ENCODE data around the gene FRMD1.

FRMD1 gene

GRCh38 chr6:168110437-168110836 is 31.4 kb upstream of the FRMD1 start:
- no peak for DNase-seq

DNA sequence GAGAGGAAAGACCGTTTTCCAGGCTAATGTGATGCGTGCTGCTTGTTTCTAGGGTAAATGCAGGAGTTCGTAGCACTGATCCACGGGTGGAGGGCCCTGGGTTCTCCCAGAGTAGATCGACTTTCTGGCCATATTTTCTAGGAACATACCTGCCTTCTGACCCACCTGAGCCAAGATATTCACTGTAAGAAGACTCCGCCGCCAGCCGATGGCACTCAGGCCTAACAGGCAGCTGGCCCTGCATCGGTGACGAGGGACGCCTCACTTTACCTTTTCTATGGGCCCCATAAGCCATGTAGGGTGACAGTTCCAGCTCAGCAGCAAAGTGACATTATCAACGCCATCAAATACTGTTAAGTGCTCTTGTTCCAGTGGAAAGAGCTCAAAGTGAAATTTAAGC is 30.2 kb upstream of the FRMD1 start:
- DNase-seq: no peak

DNA sequence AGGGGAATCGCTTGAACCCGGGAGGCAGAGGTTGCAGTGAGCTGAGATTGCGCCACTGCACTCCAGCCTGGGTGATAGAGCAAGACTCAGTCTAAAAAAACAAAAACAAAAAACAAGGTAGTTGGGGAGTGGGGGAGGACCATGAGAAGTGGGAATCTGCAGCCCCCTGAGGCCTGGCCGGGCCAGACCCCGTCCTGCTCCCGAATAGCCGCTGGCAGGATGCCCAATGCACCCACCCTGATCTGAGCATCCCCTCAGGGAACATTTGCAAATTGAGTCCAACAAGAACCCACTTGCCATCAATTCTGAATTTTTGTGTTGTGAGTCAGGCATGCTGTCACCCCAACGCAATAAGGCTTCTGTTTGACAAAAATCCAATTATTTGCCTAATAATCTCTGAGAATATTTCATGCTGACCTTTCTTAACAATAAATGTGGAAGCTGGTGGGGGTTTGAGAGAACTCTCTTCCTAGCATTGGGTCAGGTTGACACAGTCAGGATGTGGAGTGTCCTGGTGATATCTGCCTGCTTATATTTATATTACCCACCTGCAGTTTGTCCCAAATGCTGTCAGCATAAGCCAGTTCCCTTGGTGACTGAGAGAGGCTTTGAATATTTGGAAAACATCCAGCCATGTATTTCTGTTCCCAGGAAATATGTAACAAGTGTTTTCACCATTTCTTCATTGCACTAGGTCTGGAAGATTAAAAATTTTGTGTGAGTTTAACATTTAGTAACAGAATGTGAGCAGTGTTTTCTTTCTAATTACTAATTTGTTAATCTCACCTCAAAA is 28.4 kb upstream of the FRMD1 start:
- peak; percentile 45 for DNase-seq

GRCh38 chr6:168106633-168107005 is 27.6 kb upstream of the FRMD1 start:
- DNase-seq: no peak

- DNase-seq: peak; percentile 63
Observed at GRCh38 chr6:168105813-168106632, 27.0 kb upstream of the FRMD1 start.

DNA sequence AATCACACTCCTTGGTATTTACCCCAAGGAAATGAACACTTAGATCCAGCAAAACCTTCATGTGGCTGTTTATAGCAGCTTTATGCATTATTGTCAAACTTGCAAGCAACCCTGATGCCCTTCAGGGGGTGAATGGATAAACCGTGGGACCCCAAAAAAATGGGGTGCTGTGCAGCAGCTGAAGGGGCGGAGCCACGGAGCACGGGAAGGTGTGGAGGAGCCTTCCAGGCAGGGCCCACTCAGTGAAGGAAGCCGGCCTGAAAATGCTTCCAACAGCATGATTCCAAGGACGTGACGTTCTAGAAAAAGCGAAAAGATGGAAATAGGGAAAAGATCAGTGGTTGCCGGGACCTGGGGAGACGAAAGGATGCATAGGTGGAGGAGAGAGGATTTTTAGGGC is 25.6 kb upstream of the FRMD1 start:
- DNase-seq: no peak

DNA sequence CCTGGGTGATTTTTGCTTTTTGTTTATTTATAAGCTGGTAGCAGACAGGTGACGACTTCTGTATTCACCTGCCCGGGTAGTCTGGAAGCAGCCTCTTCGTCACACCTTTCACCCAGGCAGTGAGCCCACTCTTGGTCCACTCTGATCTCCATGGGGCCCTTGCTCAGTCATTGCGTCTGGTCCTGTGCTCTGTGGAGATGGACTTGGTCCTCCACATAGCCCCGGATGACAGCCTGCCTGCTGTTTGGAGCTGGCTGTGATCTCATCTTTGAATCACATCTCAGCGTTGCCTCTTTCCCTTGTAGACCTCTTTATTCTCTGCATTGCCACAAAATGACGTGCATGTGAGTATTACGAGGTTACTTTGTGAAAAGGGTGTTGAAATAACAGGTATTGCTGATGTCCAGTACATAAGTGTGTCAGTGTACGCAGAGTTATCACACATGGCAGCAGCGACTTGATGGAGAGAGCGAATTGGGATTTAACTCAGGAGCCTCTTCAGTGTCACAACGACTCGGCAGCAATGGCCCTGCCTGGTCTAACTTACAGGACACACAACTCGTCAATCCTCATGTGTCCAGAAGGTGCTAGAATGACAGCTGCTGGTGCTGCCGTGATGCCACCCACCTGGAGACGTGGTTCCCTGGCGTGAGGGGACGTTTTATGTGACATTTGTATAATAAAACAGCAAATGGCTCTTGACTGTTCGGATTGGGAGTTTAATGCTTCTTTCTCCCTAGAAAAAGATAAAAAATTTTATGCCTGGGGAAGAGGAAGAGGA is 24.2 kb upstream of the FRMD1 start:
- DNase-seq: peak; percentile 86

DNA sequence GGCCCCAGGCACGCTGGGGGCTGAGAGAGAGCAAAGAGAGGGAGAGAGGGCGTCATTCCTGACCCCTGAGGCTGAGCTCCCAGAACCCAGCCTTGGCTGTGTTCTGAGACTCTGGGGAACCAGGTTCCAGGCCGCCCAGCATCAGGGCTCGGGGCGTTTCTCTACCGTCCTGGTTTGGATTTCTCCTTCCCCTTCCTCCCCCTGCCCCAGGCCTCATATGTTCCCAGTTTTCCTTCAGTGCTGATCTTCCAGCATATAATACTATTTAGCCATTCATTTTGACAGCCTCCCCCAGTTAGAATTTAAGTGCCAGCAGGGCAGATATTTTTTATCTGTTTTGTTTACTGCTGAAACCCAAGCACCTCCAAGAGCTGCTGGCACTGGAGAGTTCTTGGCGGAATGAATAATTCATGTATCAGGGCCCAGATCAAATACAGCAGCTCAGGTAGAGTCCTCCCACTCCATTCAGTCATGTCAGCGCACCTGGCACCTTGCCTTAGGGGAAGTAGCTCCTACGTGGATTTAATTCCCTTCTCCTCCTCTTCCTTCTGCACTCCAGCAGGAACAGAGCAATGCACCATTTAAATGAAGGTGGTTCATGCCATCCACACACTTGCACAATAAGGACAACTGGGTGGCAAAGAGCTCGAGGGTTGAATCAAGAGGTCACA is 23.4 kb upstream of the FRMD1 start:
- peak; percentile 98 for DNase-seq

DNA sequence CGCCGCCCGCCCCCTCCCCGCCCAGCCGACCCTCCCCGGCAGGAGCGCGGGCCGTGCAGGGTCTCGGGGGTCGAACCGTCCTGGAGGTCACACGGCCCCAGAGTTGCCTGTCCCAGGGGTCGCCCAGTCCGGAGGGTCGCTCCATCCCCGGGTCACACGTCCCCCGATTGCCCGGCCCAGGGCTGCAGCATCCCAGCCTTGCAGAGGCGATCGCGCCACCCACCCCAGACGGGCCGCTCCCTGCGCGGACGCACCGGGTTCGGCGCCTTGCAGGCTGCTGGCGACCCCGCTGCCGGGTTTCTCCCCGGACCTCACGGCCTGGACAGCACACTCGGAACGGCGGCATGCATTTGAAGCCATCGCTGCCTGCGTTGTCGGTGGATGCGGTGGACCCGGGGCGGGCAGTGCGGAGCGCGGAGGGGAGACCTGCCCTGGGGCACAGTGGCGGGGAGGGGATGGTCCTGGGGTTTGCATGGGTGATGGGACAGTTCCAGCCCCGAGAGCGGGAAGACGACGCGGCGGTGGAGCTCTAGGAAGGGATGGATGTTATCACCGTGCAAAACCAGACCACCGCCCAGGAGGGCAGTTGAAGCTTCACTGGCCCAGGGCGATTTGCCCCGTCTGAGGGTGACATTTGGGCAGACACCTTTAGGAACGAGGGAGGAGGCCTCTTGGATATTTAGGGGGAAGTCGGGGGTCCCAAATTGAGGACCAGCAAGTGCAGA is 22.7 kb upstream of the FRMD1 start:
- no peak for DNase-seq

DNA sequence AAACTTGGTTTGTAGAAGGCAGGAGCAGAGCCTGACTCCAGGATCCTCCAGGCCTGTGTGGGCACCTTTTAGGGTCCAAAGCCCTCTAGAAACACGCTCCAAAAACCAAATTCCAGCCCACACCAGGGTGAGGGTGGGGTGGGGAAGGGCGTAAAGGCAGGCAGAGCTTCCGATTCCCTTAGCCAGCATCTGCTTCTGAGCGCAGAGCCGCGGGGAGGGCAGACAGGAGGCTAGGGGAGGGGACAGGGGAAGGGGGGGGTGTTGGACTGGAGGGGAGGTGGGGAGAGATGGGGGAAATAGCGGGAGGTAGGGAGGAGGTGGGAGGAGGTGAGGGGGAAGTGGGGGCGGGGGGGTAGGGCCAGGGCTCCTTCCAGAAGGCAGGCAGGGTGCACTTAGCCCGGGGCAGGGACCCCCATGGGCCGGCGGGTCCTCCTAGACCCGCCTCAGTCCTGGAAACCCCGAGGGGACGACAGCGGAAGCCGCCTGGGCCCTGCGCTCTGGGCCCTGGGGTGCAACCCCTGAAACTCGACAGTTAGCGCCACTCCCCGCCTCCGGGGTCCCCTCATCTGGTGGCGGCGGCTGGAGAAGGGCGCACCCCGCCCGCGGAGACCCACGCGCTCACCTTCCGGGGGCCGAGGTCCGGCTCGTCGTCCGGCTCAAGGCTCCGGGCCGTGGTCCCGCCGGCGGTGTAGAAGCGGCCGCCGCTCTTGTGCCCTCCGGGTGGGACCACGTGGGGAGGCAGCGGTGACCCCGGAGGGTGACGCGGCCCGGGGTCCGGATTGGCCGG is 22.0 kb upstream of the FRMD1 start:
- DNase-seq: no peak

GRCh38 chr6:168100011-168100802 is 21.2 kb upstream of the FRMD1 start:
- no peak for DNase-seq

DNA sequence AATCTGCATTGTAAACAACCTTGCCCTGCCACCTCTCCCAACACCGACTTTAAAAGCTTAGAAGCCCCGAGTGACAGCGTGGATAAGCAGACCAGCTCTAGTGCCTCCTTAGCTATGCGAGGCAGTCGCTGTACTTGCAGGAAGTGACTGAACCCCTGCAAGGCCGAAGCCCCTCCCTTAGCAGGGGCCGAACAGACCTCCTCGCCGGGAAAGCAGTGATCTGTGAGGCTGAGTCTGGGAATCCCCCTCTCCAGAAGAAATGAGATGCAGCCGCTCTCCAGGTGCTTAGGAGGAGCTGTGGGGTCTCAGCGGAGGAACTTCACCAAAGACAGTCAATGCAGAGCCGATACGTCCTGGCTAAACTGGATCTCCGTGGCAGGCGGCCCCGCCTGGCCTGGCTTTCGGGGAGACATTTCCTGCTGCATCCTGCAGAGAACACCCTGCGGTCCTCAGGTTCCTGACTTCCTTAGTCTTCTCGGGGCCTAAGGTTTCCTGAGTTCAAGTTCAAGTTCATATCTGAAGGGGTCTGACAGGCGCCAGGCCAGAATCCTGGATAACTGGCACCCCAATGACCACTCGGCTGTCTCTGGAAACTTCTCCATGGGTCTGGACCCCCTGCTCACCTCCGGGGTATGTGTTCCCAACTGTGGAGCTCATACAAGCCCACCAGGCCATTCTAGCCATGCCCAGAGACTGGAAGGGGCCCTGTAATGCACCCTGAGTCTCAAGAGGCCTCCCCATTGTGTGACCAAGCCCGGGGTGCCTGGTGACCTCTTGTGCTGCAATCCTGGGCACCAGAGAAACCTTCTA is 20.4 kb upstream of the FRMD1 start:
- no peak for DNase-seq

- DNase-seq: no peak
Observed at GRCh38 chr6:168098431-168098861, 19.4 kb upstream of the FRMD1 start.

- DNase-seq: peak; percentile 26
Observed at GRCh38 chr6:168097621-168098430, 18.8 kb upstream of the FRMD1 start.

- no peak for DNase-seq
Observed at GRCh38 chr6:168097221-168097620, 18.2 kb upstream of the FRMD1 start.

DNA sequence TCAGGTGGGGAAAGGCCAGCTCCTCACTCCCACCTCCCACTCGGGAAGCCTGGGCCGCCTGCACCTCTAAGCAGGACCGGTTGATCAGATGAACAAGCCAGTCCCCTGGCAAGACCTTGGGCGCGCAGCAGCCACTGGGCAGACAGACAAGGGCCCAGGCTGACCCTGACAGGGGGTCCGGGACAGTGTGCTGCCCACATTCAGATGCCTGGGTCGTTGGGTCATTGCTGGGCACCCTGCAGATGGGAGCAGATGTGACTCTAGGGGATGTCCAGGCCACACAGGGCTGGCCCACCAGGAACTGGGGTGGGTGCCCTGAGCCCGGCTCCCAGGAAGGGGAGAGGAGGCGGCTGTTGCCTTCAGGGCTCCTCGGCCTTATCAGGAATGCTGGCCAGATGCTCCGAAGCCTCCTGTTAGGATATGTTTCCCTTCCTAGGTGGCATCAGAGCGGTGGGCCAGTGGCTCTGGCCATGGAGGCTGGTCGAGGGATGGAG is 17.3 kb upstream of the FRMD1 start:
- DNase-seq: no peak

GRCh38 chr6:168095716-168096250 is 16.8 kb upstream of the FRMD1 start:
- DNase-seq: no peak

- no peak for DNase-seq
Observed at GRCh38 chr6:168095171-168095691, 16.2 kb upstream of the FRMD1 start.

Measured in NCI-H345 (cell line).